HCT116 (cell line): ENCODE data around the gene EML4. TPM values are rescaled to one million over a fixed set of nuclear protein-coding genes. Genes with fewer than 3 reads are reported as not detected.

Source experiments
- ATAC-seq: fragments of 200-7000 bp; cut with Tn5 transposase; 2 replicates; pipeline ENCODE4 v1.9.1; 2020; ENCODE audit warnings: mild to moderate bottlenecking, moderate library complexity
- BruUV-seq: library from RNA; stranded (reverse); fragments of 400-500 nt; replicated peaks from 2 replicates; lab custom pipeline; 2021; lab: Mats Ljungman, UMichigan
- CTCF ChIA-PET: fragments of 300-600 bp; sonication (Branson Sonifier 250); formaldehyde crosslinking; loops from one replicate; lab custom pipeline; 2021; ENCODE audit warnings: antibody characterized with exemption; lab: Charles Lee
- POLR2A ChIA-PET: fragments of 300-600, 350-600 bp; sonication (Branson Sonifier 250); formaldehyde crosslinking; loops from one replicate; lab custom pipeline; 2021; ENCODE audit warnings: antibody characterized with exemption; lab: Charles Lee
- RAD21 ChIA-PET, 2 experiments: fragments of 300-600 bp; sonication (Branson Sonifier 250); formaldehyde crosslinking; loops; one replicate each; lab custom pipeline; 2023; ENCODE audit warnings: low total read pairs in 2 of 2; ENCODE audit not compliant: uncharacterized antibody in 2 of 2, unreplicated experiment in 2 of 2, low non-redundant PET in 1 of 2; lab: Charles Lee
- DNase-seq: peaks from one replicate; pipeline ENCODE4 v3.0.0-alpha.2; 2010; ENCODE audit warnings: low read depth, low spot score
- H2AFZ ChIP-seq: fragments of 200-600 bp; shearing (Covaris generic), sonication (generic); 2 replicates; pipeline ENCODE4 v1.6.1; 2017; ENCODE audit warnings: low read depth, mixed run types, mixed read lengths, antibody characterized with exemption, low read length; ENCODE audit not compliant: poor library complexity, severe bottlenecking
- H3K27ac ChIP-seq: 2 replicates; pipeline ENCODE4 v1.5.1; 2012; ENCODE audit warnings: low read depth, low read length
- H3K27me3 ChIP-seq: fragments of 200-600 bp; sonication (generic); 2 replicates; pipeline ENCODE4 v1.6.1; 2016; ENCODE audit warnings: mixed run types, low read length, mixed read lengths; ENCODE audit not compliant: insufficient read depth
- H3K36me3 ChIP-seq, 2 experiments: fragments of 200-500 bp in 1 of 2; fragments of 200-600 bp in 1 of 2; sonication (Bioruptor generic) in 1 of 2; sonication (generic) in 1 of 2; 2 replicates each; pipeline versions ENCODE4 v1.5.1 to v1.6.1; 2014 to 2016; ENCODE audit warnings: low read length in 2 of 2, inconsistent platforms in 1 of 2, mixed read lengths in 1 of 2, mixed run types in 1 of 2; ENCODE audit not compliant: insufficient read depth in 2 of 2, control insufficient read depth in 1 of 2
- H3K4me1 ChIP-seq, 2 experiments: fragments of 200-600 bp in 1 of 2; sonication (generic) in 1 of 2; 2 replicates each; pipeline versions ENCODE4 v1.5.1 to v1.6.1; 2012 to 2017; ENCODE audit warnings: low read length in 2 of 2, inconsistent platforms in 1 of 2, mild to moderate bottlenecking in 1 of 2, mixed read lengths in 1 of 2, mixed run types in 1 of 2, moderate library complexity in 1 of 2; ENCODE audit not compliant: insufficient read depth in 2 of 2, control insufficient read depth in 1 of 2
- H3K4me2 ChIP-seq: fragments of 200-600 bp; sonication (generic); 2 replicates; pipeline ENCODE4 v1.6.1; 2017; ENCODE audit warnings: mixed run types, low read length, mixed read lengths
- H3K4me3 ChIP-seq, 2 experiments: fragments of 200-600 bp in 1 of 2; sonication (generic) in 1 of 2; replicated peaks in 1 of 2; 2 replicates each; pipeline ENCODE4 v1.5.1; 2011 to 2016; ENCODE audit warnings: low read length in 2 of 2, control low read depth in 1 of 2, low read depth in 1 of 2, mild to moderate bottlenecking in 1 of 2, mixed read lengths in 1 of 2, mixed run types in 1 of 2
- H3K79me2 ChIP-seq: fragments of 200-600 bp; sonication (generic); 2 replicates; pipeline ENCODE4 v1.6.1; 2017; ENCODE audit warnings: mild to moderate bottlenecking, mixed run types, low read length, moderate library complexity, mixed read lengths; ENCODE audit not compliant: insufficient read depth
- H3K9ac ChIP-seq: fragments of 200-600 bp; sonication (generic); 2 replicates; pipeline ENCODE4 v1.6.1; 2016; ENCODE audit warnings: low read length, mixed read lengths
- H3K9me2 ChIP-seq: fragments of 200-600 bp; sonication (generic), shearing (Covaris generic); 2 replicates; pipeline ENCODE4 v1.6.1; 2017; ENCODE audit warnings: mixed run types, mild to moderate bottlenecking, moderate library complexity; ENCODE audit not compliant: insufficient read depth
- H3K9me3 ChIP-seq, 2 experiments: fragments of 200-500 bp in 1 of 2; fragments of 200-600 bp in 1 of 2; sonication (Bioruptor generic) in 1 of 2; sonication (generic) in 1 of 2; 2 replicates each; pipeline ENCODE4 v1.6.1; 2014 to 2017; ENCODE audit warnings: low read length in 2 of 2, mixed read lengths in 2 of 2, inconsistent platforms in 1 of 2, low read depth in 1 of 2, mild to moderate bottlenecking in 1 of 2, mixed run types in 1 of 2, moderate library complexity in 1 of 2; ENCODE audit not compliant: control insufficient read depth in 1 of 2, insufficient read depth in 1 of 2
- H4K20me1 ChIP-seq: fragments of 200-600 bp; sonication (generic), shearing (Covaris generic); 2 replicates; pipeline ENCODE4 v1.6.1; 2017; ENCODE audit warnings: mixed run types, mild to moderate bottlenecking, moderate library complexity; ENCODE audit not compliant: insufficient read depth
- EGR1 ChIP-seq: IDR thresholded peaks from 2 replicates; pipeline ENCODE4 v1.6.1; 2012; ENCODE audit warnings: low read depth
- ELF1 ChIP-seq: IDR thresholded peaks from 2 replicates; pipeline ENCODE4 v1.6.1; 2012; ENCODE audit warnings: low read depth, borderline replicate concordance
- POLR2AphosphoS5 ChIP-seq: IDR thresholded peaks from 2 replicates; pipeline ENCODE4 v1.6.1; 2011; ENCODE audit warnings: mild to moderate bottlenecking, low read depth, low read length, moderate library complexity
- RAD21 ChIP-seq: IDR thresholded peaks from 2 replicates; pipeline ENCODE4 v1.6.1; 2012; ENCODE audit warnings: low read depth, mild to moderate bottlenecking
- SRF ChIP-seq: IDR thresholded peaks from 2 replicates; pipeline ENCODE4 v1.6.1; 2012; ENCODE audit warnings: low read depth
- YY1 ChIP-seq: IDR thresholded peaks from 2 replicates; pipeline ENCODE4 v1.6.1; 2011; ENCODE audit warnings: low read length, low read depth, moderate library complexity, mild to moderate bottlenecking; ENCODE audit not compliant: insufficient replicate concordance; ENCODE audit errors: extremely low read depth
- ZFX ChIP-seq: fragments of 450-650 bp; IDR thresholded peaks from 2 replicates; pipeline ENCODE4 v1.6.1; 2017
- intact Hi-C: fragments of 100-400 bp; cut with micrococcal nuclease; formaldehyde crosslinking; loops from 2 replicates; pipeline ENCODE4 v1.10.0; 2022
- total RNA-seq: library from RNA; stranded (reverse); gene quantifications from one replicate; pipeline ENCODE4 v1.2.1, GENCODE V29; 2021; ENCODE audit not compliant: unreplicated experiment
- TF ChIP-seq, protein P1 (sequence below), 3 experiments: fragments of 200-600 bp in 1 of 3; sonication (generic) in 1 of 3; IDR thresholded peaks in 2 of 3; conservative IDR thresholded peaks in 1 of 3; 2 replicates each; pipeline ENCODE4 v1.5.1; 2012 to 2017; ENCODE audit warnings: low read depth in 2 of 3, low read length in 2 of 3, antibody characterized with exemption in 1 of 3, borderline replicate concordance in 1 of 3, control low read depth in 1 of 3, mild to moderate bottlenecking in 1 of 3, mixed read lengths in 1 of 3, mixed run types in 1 of 3, moderate library complexity in 1 of 3; ENCODE audit not compliant: insufficient read depth in 1 of 3
- TF ChIP-seq, protein P2 (sequence below): IDR thresholded peaks from 2 replicates; pipeline ENCODE4 v1.6.1; 2011; ENCODE audit warnings: mild to moderate bottlenecking, low read length, moderate library complexity; ENCODE audit not compliant: insufficient replicate concordance; ENCODE audit errors: extremely low read depth
- TF ChIP-seq, protein P3 (sequence below): IDR thresholded peaks from 2 replicates; pipeline ENCODE4 v1.6.1; 2012; ENCODE audit warnings: low read depth
- TF ChIP-seq, protein P4 (sequence below): IDR thresholded peaks from 2 replicates; pipeline ENCODE4 v1.6.1; 2012
- TF ChIP-seq, protein P5 (sequence below): IDR thresholded peaks from 2 replicates; pipeline ENCODE4 v1.6.1; 2012

The EML4 gene
- total RNA-seq, 1 experiment from 2014 or later, result 53.5 TPM

DNA sequence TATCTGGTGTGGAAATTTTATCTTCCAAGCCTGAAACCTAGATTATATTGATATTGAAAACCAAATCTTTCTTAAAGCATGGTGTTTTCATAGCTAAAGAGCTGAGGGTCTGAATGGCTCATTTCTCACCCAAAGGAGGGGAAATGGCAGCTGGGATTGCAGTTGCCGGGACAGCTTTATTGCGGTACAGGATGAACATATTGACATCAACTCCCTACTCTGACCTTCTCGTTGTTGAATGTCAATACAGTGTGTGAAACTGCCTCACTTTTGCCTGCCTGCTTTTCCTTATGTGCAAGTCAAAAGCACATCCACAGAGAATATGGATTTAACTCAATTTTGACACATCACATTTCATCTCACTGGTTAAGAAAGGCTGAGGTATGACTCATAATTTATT, 195.5 kb downstream of the EML4 start:
- Histone ChIP-seq H3K9me2 (no peaks in the 10 kb centered on the region), H3K9me3 (no peaks in the 10 kb centered on the region), H3K27ac (no peak overlapping the region), H4K20me1 (no peaks in the 10 kb centered on the region), H3K9ac (no peak overlapping the region), H3K36me3 (no peaks in the 10 kb centered on the region), H2AFZ (no peak overlapping the region)
- BruUV-seq, result no TSS peak
- DNase-seq, result no peak
- CTCF ChIA-PET, result no interaction called here
- RAD21 ChIA-PET, result no interaction called here
- TF ChIP-seq POLR2AphosphoS5 (no peak), RAD21 (no peak), EGR1 (no peak), YY1 (no peak)
- TF ChIP-seq, protein P1, sequence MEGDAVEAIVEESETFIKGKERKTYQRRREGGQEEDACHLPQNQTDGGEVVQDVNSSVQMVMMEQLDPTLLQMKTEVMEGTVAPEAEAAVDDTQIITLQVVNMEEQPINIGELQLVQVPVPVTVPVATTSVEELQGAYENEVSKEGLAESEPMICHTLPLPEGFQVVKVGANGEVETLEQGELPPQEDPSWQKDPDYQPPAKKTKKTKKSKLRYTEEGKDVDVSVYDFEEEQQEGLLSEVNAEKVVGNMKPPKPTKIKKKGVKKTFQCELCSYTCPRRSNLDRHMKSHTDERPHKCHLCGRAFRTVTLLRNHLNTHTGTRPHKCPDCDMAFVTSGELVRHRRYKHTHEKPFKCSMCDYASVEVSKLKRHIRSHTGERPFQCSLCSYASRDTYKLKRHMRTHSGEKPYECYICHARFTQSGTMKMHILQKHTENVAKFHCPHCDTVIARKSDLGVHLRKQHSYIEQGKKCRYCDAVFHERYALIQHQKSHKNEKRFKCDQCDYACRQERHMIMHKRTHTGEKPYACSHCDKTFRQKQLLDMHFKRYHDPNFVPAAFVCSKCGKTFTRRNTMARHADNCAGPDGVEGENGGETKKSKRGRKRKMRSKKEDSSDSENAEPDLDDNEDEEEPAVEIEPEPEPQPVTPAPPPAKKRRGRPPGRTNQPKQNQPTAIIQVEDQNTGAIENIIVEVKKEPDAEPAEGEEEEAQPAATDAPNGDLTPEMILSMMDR (IDR thresholded peaks at IDR 0.05 in 2 of 3, conservative IDR thresholded peaks at IDR 0.05 in 1 of 3; ENCODE audit: borderline replicate concordance in 1 of 3, insufficient read depth in 1 of 3, low read depth in 2 of 3, low read length in 2 of 3), result no peak
- TF ChIP-seq, all 23 proteins: peak for 0
- ATAC-seq, result no peak
- Histone ChIP-seq H3K27me3 (no peaks in the 10 kb centered on the region), H3K79me2 (peaks cover 14% of the 10 kb centered on the region), H3K4me2 (no peak overlapping the region), H3K4me1 (peaks cover 7 to 13% of the 10 kb centered on the region in 2 experiments; a peak in 3 of 4 replicates), H3K4me3 (no peak overlapping the region)
- POLR2A ChIA-PET, result no interaction called here
- intact Hi-C loops, result no loop called here

DNA sequence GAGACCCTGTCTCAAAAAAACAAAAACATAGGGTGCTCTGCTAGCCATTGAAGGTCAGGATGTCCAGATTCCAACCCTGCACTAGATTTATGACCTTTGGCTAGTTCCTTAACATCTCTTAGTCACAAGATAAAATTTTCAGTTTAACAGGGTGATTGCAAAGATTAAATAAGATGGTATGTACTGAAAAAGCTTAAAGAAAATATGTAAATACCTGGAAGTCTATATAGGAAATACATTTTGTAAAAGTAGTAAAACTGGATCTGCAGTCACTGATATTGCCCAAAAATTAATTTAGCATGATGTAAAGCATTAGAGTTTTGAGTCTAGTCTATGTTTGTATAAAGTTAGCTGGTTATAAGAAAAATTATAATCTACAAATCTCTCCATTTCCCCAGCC, 197.3 kb downstream of the EML4 start:
- BruUV-seq, result no TSS peak
- H3K27ac ChIP-seq, result no peak overlapping the region
- ChIA-PET POLR2A (no interaction called here), CTCF (no interaction called here), RAD21 (no interaction called here)
- H3K4me2 ChIP-seq, result no peak overlapping the region
- H4K20me1 ChIP-seq, result no peaks in the 10 kb centered on the region
- no peak for DNase-seq
- H3K9me2 ChIP-seq, result no peaks in the 10 kb centered on the region
- ATAC-seq, result no peak
- H3K4me3 ChIP-seq, result no peak overlapping the region
- H3K9me3 ChIP-seq, result no peaks in the 10 kb centered on the region
- no peaks in the 10 kb centered on the region for H3K27me3 ChIP-seq
- no peaks in the 10 kb centered on the region for H3K79me2 ChIP-seq
- H3K9ac ChIP-seq, result no peak overlapping the region
- peaks cover 5 to 7% of the 10 kb centered on the region in 2 experiments; a peak in 3 of 4 replicates for H3K4me1 ChIP-seq
- intact Hi-C loops, result no loop called here
- H3K36me3 ChIP-seq, result no peaks in the 10 kb centered on the region
- H2AFZ ChIP-seq, result no peak overlapping the region
- TF ChIP-seq ELF1 (no peak), ZFX (no peak), SRF (no peak)
- TF ChIP-seq, protein P2, sequence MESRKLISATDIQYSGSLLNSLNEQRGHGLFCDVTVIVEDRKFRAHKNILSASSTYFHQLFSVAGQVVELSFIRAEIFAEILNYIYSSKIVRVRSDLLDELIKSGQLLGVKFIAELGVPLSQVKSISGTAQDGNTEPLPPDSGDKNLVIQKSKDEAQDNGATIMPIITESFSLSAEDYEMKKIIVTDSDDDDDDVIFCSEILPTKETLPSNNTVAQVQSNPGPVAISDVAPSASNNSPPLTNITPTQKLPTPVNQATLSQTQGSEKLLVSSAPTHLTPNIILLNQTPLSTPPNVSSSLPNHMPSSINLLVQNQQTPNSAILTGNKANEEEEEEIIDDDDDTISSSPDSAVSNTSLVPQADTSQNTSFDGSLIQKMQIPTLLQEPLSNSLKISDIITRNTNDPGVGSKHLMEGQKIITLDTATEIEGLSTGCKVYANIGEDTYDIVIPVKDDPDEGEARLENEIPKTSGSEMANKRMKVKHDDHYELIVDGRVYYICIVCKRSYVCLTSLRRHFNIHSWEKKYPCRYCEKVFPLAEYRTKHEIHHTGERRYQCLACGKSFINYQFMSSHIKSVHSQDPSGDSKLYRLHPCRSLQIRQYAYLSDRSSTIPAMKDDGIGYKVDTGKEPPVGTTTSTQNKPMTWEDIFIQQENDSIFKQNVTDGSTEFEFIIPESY, result no peak
- TF ChIP-seq, protein P3, sequence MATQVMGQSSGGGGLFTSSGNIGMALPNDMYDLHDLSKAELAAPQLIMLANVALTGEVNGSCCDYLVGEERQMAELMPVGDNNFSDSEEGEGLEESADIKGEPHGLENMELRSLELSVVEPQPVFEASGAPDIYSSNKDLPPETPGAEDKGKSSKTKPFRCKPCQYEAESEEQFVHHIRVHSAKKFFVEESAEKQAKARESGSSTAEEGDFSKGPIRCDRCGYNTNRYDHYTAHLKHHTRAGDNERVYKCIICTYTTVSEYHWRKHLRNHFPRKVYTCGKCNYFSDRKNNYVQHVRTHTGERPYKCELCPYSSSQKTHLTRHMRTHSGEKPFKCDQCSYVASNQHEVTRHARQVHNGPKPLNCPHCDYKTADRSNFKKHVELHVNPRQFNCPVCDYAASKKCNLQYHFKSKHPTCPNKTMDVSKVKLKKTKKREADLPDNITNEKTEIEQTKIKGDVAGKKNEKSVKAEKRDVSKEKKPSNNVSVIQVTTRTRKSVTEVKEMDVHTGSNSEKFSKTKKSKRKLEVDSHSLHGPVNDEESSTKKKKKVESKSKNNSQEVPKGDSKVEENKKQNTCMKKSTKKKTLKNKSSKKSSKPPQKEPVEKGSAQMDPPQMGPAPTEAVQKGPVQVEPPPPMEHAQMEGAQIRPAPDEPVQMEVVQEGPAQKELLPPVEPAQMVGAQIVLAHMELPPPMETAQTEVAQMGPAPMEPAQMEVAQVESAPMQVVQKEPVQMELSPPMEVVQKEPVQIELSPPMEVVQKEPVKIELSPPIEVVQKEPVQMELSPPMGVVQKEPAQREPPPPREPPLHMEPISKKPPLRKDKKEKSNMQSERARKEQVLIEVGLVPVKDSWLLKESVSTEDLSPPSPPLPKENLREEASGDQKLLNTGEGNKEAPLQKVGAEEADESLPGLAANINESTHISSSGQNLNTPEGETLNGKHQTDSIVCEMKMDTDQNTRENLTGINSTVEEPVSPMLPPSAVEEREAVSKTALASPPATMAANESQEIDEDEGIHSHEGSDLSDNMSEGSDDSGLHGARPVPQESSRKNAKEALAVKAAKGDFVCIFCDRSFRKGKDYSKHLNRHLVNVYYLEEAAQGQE, result no peak
- TF ChIP-seq, protein P4, sequence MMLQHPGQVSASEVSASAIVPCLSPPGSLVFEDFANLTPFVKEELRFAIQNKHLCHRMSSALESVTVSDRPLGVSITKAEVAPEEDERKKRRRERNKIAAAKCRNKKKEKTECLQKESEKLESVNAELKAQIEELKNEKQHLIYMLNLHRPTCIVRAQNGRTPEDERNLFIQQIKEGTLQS, result no peak
- TF ChIP-seq, protein P5, sequence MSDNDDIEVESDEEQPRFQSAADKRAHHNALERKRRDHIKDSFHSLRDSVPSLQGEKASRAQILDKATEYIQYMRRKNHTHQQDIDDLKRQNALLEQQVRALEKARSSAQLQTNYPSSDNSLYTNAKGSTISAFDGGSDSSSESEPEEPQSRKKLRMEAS, result no peak
